ENCODE data around the gene CCDC69.
"Not testable (repeated sequence)": the region's sequence is repeated elsewhere in the genome, so short reads cannot be mapped to it uniquely, and the experiment has no call there.

The CCDC69 gene

GRCh38 chr5:151221574-151221973 lies 2.3 kb downstream of the CCDC69 start:
- DNase-seq = no peak

- no peak for DNase-seq
Measured at GRCh38 chr5:151219789-151220188, 4.1 kb downstream of the CCDC69 start.

GRCh38 chr5:151219138-151219537 lies 4.8 kb downstream of the CCDC69 start:
- DNase-seq = no peak

- DNase-seq = no peak
Measured at GRCh38 chr5:151218177-151218576, 5.7 kb downstream of the CCDC69 start.

GRCh38 chr5:151216781-151217180 lies 7.1 kb downstream of the CCDC69 start:
- no peak for DNase-seq

DNA sequence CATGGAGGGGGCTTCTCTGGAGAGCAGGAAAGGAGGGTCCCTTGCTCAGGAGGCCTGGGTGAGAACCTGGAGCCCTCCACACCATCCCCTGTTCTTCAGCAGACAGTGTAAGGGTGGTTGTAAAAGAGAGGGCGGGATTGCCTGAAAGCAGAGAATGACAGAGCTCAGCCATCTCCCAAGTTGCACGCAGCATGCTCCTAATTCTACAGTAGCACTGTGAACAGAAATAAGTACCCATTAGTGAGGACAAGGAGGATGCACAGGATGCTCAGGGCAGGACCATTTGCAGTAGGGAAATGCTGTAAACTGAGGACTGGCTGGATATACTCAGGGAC lies 8.4 kb downstream of the CCDC69 start:
- no peak for DNase-seq

DNA sequence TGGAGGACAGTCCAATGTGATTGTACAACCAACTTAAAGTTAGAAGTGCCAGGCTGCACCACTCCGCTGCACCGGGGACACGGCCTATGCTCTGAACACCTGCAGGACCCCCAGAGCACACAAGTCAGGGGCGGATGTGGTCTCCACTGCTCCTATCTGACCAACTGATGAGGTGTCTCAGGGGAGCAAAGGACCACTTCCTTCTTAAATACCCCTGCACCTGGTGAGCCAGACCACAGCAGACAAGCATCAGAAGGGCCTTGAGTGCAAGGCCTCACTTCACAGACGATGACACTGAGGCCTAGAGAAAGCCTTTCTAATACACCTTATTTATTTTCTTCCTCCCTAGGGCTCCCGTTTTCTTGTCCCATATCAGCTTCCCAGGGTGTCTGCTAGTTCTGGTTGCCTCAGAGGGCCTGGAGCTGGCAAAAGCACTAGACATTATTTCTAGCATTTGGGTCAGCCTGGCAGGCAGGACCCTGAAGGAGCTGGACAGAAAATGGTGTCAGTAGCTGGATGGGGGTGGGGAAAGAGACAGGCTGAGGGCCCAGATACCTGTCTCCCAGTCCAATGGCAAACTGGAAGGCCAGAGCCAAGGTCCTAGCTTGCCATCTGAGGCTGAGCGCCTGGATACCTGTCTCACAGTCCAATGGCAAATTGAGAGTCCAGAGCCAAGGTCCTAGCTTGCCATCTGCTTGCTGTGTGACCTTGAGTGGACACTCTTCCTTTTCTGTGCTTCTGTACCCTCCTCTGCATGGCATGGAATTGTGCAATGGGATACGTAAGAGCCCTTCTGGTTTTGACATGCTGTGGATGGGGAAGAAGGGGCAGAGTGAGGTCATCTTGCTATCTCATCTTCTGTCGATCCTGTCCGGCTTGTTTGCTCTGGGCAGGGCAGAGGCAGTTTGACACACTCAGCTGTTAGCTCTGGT lies 9.0 kb downstream of the CCDC69 start:
- DNase-seq = no peak

DNA sequence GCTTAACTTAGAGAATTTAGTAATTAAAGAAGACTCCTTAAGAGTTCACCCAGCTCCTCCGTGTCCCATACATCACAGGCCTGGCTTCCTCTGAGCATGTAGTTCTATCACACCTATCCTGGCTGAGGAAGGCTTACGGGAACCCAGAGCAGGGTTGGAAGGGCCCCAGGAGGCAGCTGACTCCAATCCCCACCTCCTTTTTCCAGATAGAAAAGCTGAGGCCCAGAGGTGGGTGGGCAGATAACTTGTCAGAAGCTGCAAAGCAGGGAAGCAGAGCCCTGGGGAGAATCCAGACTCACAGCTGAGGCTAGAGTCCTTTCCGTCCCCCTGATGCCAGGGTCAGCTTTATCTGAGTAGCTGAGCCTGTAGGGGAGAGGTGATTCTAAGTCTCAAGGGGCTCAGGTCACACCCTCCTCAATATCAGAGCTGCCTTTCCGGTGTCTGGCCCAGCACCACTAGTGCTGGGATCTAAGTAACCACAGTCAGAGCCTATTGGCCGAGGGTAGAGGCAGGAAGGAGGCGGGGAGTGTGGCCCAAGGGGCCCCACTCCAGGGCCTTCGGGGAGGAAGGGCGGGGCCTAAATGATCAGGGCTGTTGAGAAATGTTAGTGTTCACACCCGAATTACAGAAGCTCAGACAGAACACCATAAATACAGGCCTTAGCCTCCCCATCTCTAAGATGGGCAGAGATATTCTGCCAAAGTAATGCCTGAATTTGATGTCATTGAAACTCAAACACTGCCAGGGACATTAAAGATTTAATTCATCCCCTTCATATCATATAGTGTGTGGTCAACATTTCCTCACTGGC lies 9.9 kb downstream of the CCDC69 start:
- DNase-seq = no peak

DNA sequence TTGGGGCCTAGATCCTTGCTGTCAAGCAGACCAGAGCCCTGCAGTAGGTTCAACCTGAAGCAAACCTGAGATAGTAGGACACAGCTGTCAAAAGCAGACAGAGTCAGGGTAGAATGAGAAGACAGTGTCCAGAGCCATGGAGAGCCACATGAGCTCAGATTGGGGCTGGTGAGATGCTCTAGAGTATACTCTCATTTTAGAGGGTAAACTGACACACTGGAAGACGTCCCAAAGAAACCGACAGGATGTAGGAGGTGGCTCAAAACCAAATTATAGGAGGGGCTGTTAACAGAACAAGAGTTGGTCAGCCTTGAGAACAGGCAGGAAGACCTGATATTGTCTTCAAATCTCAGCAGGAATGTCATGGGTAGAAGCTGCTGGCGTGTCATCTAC lies 11.5 kb downstream of the CCDC69 start:
- DNase-seq = no peak

- no peak for DNase-seq
Measured at GRCh38 chr5:151208481-151208914, 15.4 kb downstream of the CCDC69 start.

DNA sequence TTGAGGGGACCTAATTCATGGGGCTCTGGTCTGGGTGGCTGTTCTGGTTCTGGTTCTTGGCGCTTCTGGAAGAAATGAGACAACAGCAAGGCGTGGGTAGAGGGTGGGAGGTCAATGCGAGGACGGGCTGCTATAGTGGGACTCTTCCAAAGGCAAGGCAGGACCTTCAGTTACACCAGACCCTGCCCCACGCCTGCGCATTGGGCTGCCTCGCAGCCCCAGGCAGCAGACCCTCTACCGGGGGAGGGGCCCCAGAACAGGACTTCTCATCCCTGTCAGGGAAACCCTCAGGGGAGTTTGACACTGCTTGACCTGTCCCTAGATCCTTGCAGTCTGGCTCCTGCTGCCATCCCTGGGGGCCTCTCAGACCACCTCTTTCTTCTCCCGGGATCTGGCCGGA lies 18.5 kb downstream of the CCDC69 start:
- no peak for DNase-seq

DNA sequence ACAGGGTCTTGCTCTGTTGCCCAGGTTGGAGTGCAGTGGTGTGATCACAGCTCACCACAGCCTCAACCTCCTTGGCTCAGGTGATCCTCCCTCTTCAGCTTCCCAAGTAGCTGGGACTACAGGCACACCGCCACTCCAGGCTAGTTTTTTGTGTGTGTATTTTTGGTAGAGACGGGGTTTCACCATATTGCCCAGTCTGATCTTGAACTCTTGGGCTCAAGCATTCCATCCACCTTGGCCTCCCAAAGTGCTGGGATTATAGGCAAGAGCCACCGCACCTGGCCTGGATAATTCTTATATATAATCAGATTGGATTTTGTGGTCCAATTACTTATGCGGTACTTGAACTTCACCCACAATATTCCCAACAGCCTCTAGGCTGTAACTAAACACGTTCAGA lies 19.8 kb downstream of the CCDC69 start:
- DNase-seq = no peak

GRCh38 chr5:151202381-151203139 lies 21.3 kb downstream of the CCDC69 start:
- DNase-seq = no peak

DNA sequence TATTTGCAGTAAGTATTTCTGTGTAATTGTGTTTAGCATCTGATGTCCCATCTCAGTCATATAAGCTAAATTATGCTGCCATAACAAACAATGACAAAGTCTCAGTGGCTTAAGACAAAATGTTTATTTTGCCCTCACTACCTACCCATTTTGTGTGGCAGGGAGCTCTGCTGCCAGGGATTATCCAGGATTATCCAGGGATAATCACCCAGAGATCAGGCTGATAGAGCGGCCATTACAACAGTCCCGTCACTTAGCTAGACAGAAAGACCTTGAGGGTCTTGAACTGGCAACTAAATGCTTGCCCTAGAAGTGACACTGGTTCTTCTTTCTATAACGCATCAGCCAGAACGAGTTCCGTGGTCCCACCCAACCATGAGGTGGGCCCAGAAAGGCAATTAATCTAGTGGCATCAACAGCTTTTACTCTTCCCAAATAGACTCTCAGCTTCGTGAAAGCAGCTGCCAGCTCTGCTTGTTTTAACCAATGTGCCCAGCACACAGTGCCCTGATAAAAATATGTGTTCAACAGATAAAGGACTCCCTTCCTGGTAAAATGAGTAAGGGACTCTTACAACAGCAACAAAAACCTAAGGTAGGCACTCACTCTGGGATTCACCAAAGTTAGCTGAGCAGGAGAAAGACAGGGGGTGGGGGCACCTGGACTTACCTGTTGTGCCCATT lies 22.8 kb downstream of the CCDC69 start:
- no peak for DNase-seq

GRCh38 chr5:151199581-151200185 lies 24.2 kb downstream of the CCDC69 start:
- no peak for DNase-seq

- no peak for DNase-seq
Measured at GRCh38 chr5:151198861-151199260, 25.0 kb downstream of the CCDC69 start.

DNA sequence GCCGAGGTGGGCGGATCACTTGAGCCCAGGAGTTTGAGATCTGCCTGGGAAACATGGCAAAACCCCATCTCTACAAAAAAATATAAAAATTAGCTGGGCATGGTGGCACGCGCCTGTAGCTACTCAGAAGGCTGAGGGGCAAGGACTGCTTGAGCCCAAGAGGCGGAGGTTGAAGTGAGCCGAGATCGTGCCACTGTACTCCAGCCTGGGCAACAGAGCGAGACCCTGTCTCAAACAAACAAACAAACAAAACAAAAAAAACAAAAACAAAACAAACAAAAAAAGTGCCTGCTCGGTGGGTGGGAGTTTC lies 26.6 kb downstream of the CCDC69 start:
- not testable (repeated sequence) for DNase-seq

DNA sequence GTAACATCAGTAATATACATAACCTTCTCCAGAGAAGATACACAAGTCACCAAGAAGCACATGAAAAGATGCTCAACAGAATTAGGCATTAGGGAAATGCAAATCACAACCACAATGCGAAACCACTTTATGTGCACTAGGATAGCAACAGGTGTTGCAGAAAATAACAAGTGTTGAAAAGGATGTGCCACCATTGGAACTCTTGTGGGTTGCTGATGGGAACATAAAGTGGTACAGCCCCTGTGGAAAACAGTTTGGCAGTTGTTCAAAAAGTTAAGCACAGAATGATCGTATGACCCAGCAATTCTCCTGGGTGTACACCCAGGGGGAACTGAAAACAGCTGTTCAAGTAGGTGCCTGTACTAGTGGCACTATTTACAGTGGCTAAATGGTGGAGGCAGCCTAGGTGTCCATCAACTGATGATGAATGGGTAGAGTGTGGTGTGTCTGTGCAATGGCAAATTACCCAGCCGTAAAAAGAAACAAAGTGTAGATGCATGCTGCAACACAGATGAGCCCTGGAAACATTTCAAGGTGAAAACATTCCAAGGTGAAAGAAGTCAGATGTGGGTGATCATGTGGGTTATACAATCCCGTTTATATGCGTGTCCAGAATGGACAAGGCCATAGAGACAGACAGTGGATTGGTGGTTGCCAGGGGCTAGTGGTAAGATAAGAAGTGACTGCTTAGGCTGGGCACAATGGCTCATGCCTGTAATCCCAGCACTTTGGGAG lies 27.2 kb downstream of the CCDC69 start:
- DNase-seq = no peak

DNA sequence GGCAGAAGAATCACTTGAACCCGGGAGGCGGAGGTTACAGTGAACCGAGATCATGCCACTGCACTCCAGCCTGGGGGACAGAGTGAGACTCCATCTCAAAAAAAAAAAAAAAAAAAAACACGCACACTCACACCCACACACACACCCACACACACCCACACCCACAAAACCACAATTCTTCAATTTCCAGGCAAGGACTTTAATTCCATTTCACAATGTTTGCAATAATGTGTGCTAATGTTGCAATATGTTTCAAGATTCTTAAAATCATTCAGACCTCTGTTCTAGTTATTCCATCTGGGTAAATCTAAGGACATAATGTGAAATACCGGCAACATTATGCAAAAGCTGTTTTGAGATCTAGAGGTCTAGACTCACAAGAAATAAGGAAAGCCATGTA lies 28.3 kb downstream of the CCDC69 start:
- DNase-seq = no peak

DNA sequence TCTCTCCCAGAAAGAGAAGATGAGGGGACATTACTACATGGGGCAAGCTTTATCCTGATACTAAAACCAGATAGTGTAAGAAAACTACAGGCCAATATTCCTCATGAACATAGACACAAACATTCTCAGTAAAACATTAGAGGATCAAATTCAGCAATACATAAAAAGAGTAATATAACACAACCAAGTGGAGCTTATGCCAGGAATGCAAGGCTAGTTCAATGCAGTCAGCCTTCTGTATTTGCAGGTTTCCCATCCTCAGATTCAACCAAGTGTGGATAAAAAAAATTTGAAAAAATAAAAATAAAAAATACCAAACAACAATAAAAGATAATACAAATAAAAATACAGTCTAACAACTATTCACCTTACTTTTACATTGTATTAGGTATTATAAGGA lies 31.3 kb downstream of the CCDC69 start:
- no peak for DNase-seq

DNA sequence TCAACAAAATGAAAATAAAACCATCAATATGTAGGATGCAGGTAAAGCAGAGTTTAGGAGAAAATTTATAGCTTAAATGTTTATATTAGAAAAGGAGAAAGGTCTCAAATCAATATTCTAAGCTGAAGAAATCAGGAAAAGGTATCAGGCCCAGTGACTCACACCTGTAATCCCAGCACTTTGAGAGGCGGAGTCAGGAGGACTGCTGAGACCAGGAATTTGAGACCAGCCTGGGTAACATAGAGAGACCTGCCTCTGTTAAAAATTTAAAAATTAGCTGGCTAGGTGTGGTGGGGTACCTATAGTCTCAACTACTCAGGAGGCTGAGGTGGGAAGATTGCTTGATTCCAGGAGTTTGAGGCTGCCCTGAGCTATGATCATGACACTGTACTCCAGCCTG lies 32.2 kb downstream of the CCDC69 start:
- DNase-seq = no peak

GRCh38 chr5:151189151-151189550 lies 34.7 kb downstream of the CCDC69 start:
- DNase-seq = no peak

Measured in NCI-H526 (cell line).